AG10803 (cell line): ENCODE data around the gene HTR1B.
A peak's percentile ranks its signal among the peaks of the same experiment; 100 is the strongest.

Experiments used
- DNase-seq: peaks from one replicate; pipeline ENCODE4 v3.0.0; 2010; ENCODE audit warnings: low read depth
- H3K4me3 ChIP-seq: 2 replicates; pipeline ENCODE4 v1.5.1; 2011; ENCODE audit warnings: mild to moderate bottlenecking, low read length, control low read depth
- TF ChIP-seq, protein P1 (sequence below): conservative IDR thresholded peaks from 2 replicates; pipeline ENCODE4 v1.5.1; 2011; ENCODE audit warnings: mild to moderate bottlenecking, low read length, control low read depth, inconsistent platforms

The HTR1B gene

DNA sequence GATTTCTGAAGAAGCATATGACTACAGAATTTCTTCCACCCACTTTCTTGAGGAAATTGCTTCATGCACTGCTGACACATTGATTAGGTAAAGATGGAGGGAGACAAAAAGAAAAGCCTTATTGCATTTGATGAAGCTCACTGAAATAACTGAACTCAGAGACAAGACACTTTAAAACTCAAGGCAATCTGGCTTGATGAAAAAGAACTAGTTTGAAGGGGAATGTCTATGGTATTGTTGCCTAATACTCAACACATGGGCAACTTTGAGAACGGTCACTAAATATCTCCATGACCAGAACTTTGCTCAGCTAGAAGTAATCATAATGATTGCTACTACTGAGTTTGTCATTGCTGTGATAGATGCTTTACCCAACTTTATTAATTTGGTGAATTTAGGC is 38.1 kb downstream of the HTR1B start:
- peak; percentile 52 for DNase-seq
- no peak overlapping the region for H3K4me3 ChIP-seq
- TF ChIP-seq, protein P1, sequence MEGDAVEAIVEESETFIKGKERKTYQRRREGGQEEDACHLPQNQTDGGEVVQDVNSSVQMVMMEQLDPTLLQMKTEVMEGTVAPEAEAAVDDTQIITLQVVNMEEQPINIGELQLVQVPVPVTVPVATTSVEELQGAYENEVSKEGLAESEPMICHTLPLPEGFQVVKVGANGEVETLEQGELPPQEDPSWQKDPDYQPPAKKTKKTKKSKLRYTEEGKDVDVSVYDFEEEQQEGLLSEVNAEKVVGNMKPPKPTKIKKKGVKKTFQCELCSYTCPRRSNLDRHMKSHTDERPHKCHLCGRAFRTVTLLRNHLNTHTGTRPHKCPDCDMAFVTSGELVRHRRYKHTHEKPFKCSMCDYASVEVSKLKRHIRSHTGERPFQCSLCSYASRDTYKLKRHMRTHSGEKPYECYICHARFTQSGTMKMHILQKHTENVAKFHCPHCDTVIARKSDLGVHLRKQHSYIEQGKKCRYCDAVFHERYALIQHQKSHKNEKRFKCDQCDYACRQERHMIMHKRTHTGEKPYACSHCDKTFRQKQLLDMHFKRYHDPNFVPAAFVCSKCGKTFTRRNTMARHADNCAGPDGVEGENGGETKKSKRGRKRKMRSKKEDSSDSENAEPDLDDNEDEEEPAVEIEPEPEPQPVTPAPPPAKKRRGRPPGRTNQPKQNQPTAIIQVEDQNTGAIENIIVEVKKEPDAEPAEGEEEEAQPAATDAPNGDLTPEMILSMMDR, result no peak

DNA sequence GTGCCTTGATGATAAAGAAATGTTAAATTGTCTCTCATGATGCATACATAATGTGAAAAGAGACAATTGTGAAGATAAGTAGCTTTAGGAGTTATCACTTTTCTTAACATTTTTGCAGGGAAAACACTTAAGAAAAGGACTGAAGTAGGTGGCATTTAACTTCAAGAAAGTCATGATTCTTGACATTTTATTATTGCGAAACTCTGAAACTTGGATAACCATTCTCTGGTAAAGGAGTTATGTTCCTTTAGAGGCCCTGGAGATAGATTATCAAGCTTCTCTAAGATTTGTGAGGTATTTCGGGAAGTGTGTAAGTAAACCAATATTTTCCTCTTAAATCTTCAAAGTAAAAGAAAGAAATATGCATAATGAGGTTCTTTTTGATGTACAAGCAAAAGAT is 38.5 kb downstream of the HTR1B start:
- no peak for DNase-seq
- TF ChIP-seq, protein P1, result no peak
- H3K4me3 ChIP-seq, result no peak overlapping the region

DNA sequence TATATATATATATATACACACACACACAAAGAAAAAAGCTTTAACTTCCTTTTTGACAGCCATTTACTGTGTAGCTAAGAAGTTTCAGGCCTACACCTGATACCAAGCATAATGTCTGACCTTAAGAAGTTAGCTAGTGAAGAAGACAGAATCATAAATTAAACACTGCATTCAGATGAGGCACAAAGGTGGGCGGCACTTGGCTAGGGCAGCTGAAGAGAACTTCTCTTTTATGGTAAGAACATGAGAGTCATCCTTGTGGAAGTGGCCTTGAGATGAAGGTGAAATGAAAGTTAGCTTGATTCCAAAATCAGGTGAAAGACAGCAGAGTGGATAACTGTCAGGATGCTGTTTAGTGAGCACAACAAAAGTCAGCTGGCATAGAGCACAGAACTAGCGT is 46.5 kb downstream of the HTR1B start:
- DNase-seq, result no peak
- TF ChIP-seq, protein P1, result no peak
- H3K4me3 ChIP-seq, result no peak overlapping the region

DNA sequence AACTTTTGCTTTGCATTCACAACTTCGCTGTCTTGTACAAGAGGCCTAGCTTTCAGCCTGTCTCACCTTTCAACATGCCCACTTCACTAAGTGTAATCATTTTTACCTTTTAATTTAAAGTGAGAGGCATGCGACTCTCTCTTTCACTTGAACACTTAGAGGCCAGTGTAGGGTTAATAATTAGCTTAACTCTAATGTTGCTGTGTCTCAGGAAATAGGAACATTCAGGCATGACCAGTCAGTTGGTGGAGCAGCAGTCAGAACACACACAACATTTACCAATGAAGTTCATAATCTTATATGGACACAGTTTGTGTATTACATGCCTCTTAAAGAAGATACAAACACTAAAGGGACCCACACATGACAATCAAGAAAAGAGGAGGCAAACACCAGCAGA is 47.6 kb downstream of the HTR1B start:
- no peak overlapping the region for H3K4me3 ChIP-seq
- no peak for DNase-seq
- TF ChIP-seq, protein P1, result no peak
